ENCODE data around the gene ASIP.
"Not testable (repeated sequence)": the region's sequence is repeated elsewhere in the genome, so short reads cannot be mapped to it uniquely, and the experiment has no call there.

ASIP gene

DNA sequence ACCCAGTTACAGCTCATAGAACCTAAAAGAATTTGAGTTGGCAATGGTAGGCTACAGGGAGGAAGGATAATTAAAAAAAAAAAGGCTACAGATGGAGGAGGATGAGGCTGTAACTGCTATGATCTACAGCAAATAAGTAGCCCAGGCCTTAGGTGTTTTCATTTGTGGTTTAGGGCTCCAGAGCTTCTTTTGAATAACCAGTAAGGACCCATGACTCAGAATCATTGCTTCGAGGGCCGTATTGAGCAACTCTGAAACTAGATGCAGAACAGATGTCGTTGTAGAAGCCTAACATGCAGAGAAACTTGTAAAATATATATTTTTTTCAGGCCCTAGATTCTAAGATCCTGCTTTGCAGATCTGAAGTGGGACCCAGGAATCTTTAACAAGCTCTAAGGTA lies 19.0 kb upstream of the ASIP start:
- DNase-seq, result no peak
- H3K27me3 ChIP-seq (replicated peaks; ENCODE audit: insufficient read depth, low read length), result no peaks in the 10 kb centered on the region
- H3K36me3 ChIP-seq (replicated peaks; ENCODE audit: insufficient read depth, low read length), result no peaks in the 10 kb centered on the region
- no peak overlapping the region for H3K4me3 ChIP-seq (ENCODE audit: low read length)
- no peaks in the 10 kb centered on the region for H3F3A ChIP-seq (ENCODE audit: insufficient read depth, low read length)
- no peaks in the 10 kb centered on the region for H4K20me1 ChIP-seq (ENCODE audit: insufficient read depth, low read length)
- no peaks in the 10 kb centered on the region for H3K9me2 ChIP-seq (replicated peaks; ENCODE audit: insufficient read depth, low read length)
- no peak overlapping the region for H3K27ac ChIP-seq (ENCODE audit: low read length)
- H3K9ac ChIP-seq (ENCODE audit: low read length), result no peak overlapping the region
- no peak overlapping the region for H3K4me2 ChIP-seq (ENCODE audit: low read depth, low read length)
- no peak overlapping the region for H2AFZ ChIP-seq (ENCODE audit: low read length)
- no peaks in the 10 kb centered on the region for H3K9me3 ChIP-seq (replicated peaks; ENCODE audit: insufficient read depth, low read length)
- no peaks in the 10 kb centered on the region for H3K4me1 ChIP-seq (ENCODE audit: low read length)
- H3K79me2 ChIP-seq (ENCODE audit: low read length), result no peaks in the 10 kb centered on the region
- TF ChIP-seq EZH2 (optimal IDR thresholded peaks at IDR 0.05; ENCODE audit: low read depth, low read length) (no peak), EZH2phosphoT487 (IDR thresholded peaks at IDR 0.05; ENCODE audit: low read length) (no peak)
- TF ChIP-seq, protein P1, sequence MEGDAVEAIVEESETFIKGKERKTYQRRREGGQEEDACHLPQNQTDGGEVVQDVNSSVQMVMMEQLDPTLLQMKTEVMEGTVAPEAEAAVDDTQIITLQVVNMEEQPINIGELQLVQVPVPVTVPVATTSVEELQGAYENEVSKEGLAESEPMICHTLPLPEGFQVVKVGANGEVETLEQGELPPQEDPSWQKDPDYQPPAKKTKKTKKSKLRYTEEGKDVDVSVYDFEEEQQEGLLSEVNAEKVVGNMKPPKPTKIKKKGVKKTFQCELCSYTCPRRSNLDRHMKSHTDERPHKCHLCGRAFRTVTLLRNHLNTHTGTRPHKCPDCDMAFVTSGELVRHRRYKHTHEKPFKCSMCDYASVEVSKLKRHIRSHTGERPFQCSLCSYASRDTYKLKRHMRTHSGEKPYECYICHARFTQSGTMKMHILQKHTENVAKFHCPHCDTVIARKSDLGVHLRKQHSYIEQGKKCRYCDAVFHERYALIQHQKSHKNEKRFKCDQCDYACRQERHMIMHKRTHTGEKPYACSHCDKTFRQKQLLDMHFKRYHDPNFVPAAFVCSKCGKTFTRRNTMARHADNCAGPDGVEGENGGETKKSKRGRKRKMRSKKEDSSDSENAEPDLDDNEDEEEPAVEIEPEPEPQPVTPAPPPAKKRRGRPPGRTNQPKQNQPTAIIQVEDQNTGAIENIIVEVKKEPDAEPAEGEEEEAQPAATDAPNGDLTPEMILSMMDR (IDR thresholded peaks at IDR 0.05; ENCODE audit: low read length), result no peak

DNA sequence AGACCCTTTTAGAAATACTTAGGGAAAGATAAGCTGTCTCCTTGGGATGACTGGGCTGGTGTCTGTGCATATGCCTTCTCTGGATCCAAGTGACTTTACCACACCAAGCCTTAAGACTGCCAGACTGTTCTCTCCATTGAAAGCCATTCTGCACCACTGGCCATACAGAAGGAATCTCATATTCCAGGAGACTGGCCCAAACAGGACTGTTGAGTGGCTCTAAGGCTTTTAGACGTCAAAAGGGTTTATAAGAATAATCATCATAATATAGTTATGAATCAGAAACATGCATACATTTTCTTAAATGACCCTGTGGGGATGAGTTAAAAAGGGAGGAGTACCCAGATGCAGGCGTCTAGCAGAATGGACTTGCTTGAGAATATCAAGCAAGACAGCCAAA lies 17.0 kb upstream of the ASIP start:
- not testable (repeated sequence) for H3K27ac ChIP-seq (ENCODE audit: low read length); H3K27me3 ChIP-seq (replicated peaks; ENCODE audit: insufficient read depth, low read length); H3K9ac ChIP-seq (ENCODE audit: low read length); H3K36me3 ChIP-seq (replicated peaks; ENCODE audit: insufficient read depth, low read length); H3F3A ChIP-seq (ENCODE audit: insufficient read depth, low read length); H3K4me3 ChIP-seq (ENCODE audit: low read length); H3K4me2 ChIP-seq (ENCODE audit: low read depth, low read length); H3K9me2 ChIP-seq (replicated peaks; ENCODE audit: insufficient read depth, low read length); H2AFZ ChIP-seq (ENCODE audit: low read length); H3K79me2 ChIP-seq (ENCODE audit: low read length); DNase-seq; H4K20me1 ChIP-seq (ENCODE audit: insufficient read depth, low read length); H3K9me3 ChIP-seq (replicated peaks; ENCODE audit: insufficient read depth, low read length); H3K4me1 ChIP-seq (ENCODE audit: low read length)

DNA sequence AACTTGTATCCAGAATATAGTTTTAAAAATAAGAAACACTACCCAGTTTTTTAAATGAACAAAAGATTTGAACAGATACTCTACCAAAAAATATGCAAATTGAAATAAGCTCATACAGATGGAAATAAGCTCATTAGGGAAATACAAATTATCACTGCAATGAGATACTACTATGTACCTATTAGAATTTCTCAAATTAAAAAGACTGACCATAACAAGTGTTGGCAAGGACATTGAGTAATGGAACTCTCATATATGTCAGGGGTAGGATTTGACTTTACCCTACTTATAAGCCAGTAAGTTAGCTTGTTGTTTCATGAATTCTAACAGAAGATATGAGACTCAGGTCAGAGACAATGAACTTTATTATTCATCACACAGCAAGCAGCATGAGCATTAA lies 9.6 kb upstream of the ASIP start:
- no peaks in the 10 kb centered on the region for H3K4me1 ChIP-seq (ENCODE audit: low read length)
- no peak overlapping the region for H3K27ac ChIP-seq (ENCODE audit: low read length)
- no peaks in the 10 kb centered on the region for H3K79me2 ChIP-seq (ENCODE audit: low read length)
- H3F3A ChIP-seq (ENCODE audit: insufficient read depth, low read length), result no peaks in the 10 kb centered on the region
- H3K9me3 ChIP-seq (replicated peaks; ENCODE audit: insufficient read depth, low read length), result no peaks in the 10 kb centered on the region
- no peak overlapping the region for H3K9ac ChIP-seq (ENCODE audit: low read length)
- no peak overlapping the region for H3K4me2 ChIP-seq (ENCODE audit: low read depth, low read length)
- no peaks in the 10 kb centered on the region for H3K36me3 ChIP-seq (replicated peaks; ENCODE audit: insufficient read depth, low read length)
- no peak overlapping the region for H3K4me3 ChIP-seq (ENCODE audit: low read length)
- H4K20me1 ChIP-seq (ENCODE audit: insufficient read depth, low read length), result no peaks in the 10 kb centered on the region
- TF ChIP-seq EZH2phosphoT487 (IDR thresholded peaks at IDR 0.05; ENCODE audit: low read length) (no peak), EZH2 (optimal IDR thresholded peaks at IDR 0.05; ENCODE audit: low read depth, low read length) (no peak)
- TF ChIP-seq, protein P1 (IDR thresholded peaks at IDR 0.05; ENCODE audit: low read length), result no peak
- DNase-seq, result no peak
- H2AFZ ChIP-seq (ENCODE audit: low read length), result no peak overlapping the region
- H3K27me3 ChIP-seq (replicated peaks; ENCODE audit: insufficient read depth, low read length), result no peaks in the 10 kb centered on the region
- H3K9me2 ChIP-seq (replicated peaks; ENCODE audit: insufficient read depth, low read length), result no peaks in the 10 kb centered on the region

DNA sequence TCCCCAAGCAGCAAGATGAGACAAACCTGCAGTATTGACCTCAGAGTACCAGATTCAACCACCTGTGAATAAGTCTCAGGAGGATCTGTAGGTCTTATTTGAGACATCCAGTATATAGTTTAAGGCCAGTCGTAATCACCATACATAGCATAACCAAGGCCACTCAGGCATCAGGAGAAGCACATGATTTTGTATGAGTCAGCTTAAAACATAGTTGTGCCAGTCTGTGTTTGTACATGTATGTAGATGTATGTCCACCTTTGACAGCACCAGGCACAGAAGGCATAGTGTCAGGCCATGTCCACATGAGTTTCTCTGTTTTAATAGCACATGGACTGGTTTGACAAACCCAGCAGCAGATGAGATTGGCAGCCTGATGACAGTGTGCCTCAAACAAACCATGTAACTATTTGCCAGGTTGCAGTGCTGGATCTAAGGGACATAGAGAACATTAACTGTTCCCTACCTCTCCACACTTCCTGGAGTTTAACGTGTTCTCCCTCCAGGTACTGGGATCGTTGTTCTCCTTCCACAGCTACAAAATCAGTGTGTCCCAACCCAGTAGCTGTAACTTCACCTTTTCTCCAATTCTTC lies 8.6 kb upstream of the ASIP start:
- TF ChIP-seq EZH2phosphoT487 (IDR thresholded peaks at IDR 0.05; ENCODE audit: low read length), result no peak
- TF ChIP-seq EZH2 (optimal IDR thresholded peaks at IDR 0.05; ENCODE audit: low read depth, low read length), result no peak
- TF ChIP-seq, protein P1 (IDR thresholded peaks at IDR 0.05; ENCODE audit: low read length), result no peak
- Histone ChIP-seq H2AFZ (ENCODE audit: low read length) (no peak overlapping the region), H3K4me2 (ENCODE audit: low read depth, low read length) (no peak overlapping the region), H3F3A (ENCODE audit: insufficient read depth, low read length) (no peaks in the 10 kb centered on the region), H3K9me3 (replicated peaks; ENCODE audit: insufficient read depth, low read length) (no peaks in the 10 kb centered on the region), H3K4me3 (ENCODE audit: low read length) (no peak overlapping the region), H3K27ac (ENCODE audit: low read length) (no peak overlapping the region), H3K9ac (ENCODE audit: low read length) (no peak overlapping the region), H4K20me1 (ENCODE audit: insufficient read depth, low read length) (no peaks in the 10 kb centered on the region), H3K79me2 (ENCODE audit: low read length) (no peaks in the 10 kb centered on the region), H3K4me1 (ENCODE audit: low read length) (no peaks in the 10 kb centered on the region), H3K36me3 (replicated peaks; ENCODE audit: insufficient read depth, low read length) (no peaks in the 10 kb centered on the region), H3K9me2 (replicated peaks; ENCODE audit: insufficient read depth, low read length) (no peaks in the 10 kb centered on the region), H3K27me3 (replicated peaks; ENCODE audit: insufficient read depth, low read length) (no peaks in the 10 kb centered on the region)
- no peak for DNase-seq
